H1 (cell line): ENCODE measurements around the gene ABCD2.

ENCODE experiments used
- ATF2 ChIP-seq: IDR thresholded peaks from 2 replicates; pipeline ENCODE4 v1.6.1; 2012; ENCODE audit warnings: low read length, inconsistent platforms
- CBX5 ChIP-seq: fragments of 300-800, 300-1000 bp; sonication (generic); IDR thresholded peaks from 2 replicates; pipeline ENCODE4 v1.7.1; 2016; ENCODE audit warnings: antibody characterized with exemption, low read length, low read depth
- CBX8 ChIP-seq: fragments of 300-800, 300-1000 bp; sonication (generic); IDR thresholded peaks from 2 replicates; pipeline ENCODE4 v1.7.1; 2016; ENCODE audit warnings: low read depth, low read length, borderline replicate concordance
- CTCF ChIP-seq, 3 experiments: IDR thresholded peaks; 1 replicate in 2 of 3; 2 replicates in 1 of 3; pipeline versions ENCODE4 v1.5.1 to v1.6.1; 2011; ENCODE audit warnings: low read length in 3 of 3, mild to moderate bottlenecking in 3 of 3, inconsistent platforms in 2 of 3, low read depth in 1 of 3, moderate library complexity in 1 of 3; ENCODE audit not compliant: insufficient read depth in 1 of 3; ENCODE audit errors: control extremely low read depth in 1 of 3
- EGR1 ChIP-seq: IDR thresholded peaks from 2 replicates; pipeline ENCODE4 v1.6.1; 2011; ENCODE audit warnings: low read depth, low read length, borderline replicate concordance
- JUN ChIP-seq: IDR thresholded peaks from 2 replicates; pipeline ENCODE4 v1.6.1; 2011; ENCODE audit warnings: low read depth, mild to moderate bottlenecking, improper control_type of control experiment, low read length
- NRF1 ChIP-seq: IDR thresholded peaks from 2 replicates; pipeline ENCODE4 v1.6.1; 2011; ENCODE audit warnings: mild to moderate bottlenecking, low read depth, low read length, improper control_type of control experiment
- POLR2A ChIP-seq, 2 experiments: IDR thresholded peaks; 1 replicate in 1 of 2; 2 replicates in 1 of 2; pipeline ENCODE4 v1.6.1; 2011; ENCODE audit warnings: low read depth in 2 of 2, low read length in 2 of 2, mild to moderate bottlenecking in 2 of 2; ENCODE audit errors: control extremely low read depth in 1 of 2
- SIN3A ChIP-seq, 2 experiments: IDR thresholded peaks in 1 of 2; conservative IDR thresholded peaks in 1 of 2; 2 replicates each; pipeline ENCODE4 v1.6.1; 2011 to 2012; ENCODE audit warnings: low read length in 2 of 2, improper control_type of control experiment in 1 of 2, low read depth in 1 of 2, mild to moderate bottlenecking in 1 of 2
- TAF1 ChIP-seq: IDR thresholded peaks from 2 replicates; pipeline ENCODE4 v1.6.1; 2011; ENCODE audit warnings: mild to moderate bottlenecking, low read depth, low read length
- TBP ChIP-seq: IDR thresholded peaks from 2 replicates; pipeline ENCODE4 v1.6.1; 2011; ENCODE audit warnings: low read depth, low read length, improper control_type of control experiment
- YY1 ChIP-seq: IDR thresholded peaks from 2 replicates; pipeline ENCODE4 v1.6.1; 2011; ENCODE audit warnings: low read depth, mild to moderate bottlenecking, low read length
- TF ChIP-seq, protein P1 (sequence below): IDR thresholded peaks from 2 replicates; pipeline ENCODE4 v1.6.1; 2011; ENCODE audit warnings: low read length, improper control_type of control experiment
- TF ChIP-seq, protein P2 (sequence below): IDR thresholded peaks from 2 replicates; pipeline ENCODE4 v1.6.1; 2012; ENCODE audit warnings: inconsistent platforms

DNA sequence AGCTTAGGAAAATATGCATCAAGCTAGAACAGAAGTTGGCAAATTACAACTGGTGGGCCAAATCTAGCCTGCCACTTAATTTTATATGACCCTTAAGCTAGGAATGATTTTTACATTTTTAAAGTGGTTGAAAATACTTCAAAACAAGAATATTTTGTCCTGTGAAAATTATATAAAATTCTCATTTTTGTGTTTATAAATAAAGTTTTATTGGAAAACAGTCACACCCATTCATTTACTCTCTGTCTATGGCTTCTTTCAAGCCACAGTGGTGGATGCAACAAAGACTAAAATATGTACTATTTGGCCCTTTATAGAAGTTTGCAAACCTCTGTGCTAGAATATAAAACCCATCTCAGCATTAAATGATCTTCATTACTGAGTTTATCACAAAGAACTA, 2.1 kb upstream of the ABCD2 start:
- TF ChIP-seq, protein P1, sequence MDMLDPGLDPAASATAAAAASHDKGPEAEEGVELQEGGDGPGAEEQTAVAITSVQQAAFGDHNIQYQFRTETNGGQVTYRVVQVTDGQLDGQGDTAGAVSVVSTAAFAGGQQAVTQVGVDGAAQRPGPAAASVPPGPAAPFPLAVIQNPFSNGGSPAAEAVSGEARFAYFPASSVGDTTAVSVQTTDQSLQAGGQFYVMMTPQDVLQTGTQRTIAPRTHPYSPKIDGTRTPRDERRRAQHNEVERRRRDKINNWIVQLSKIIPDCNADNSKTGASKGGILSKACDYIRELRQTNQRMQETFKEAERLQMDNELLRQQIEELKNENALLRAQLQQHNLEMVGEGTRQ = no peak
- TF ChIP-seq NRF1 (no peak), CTCF (IDR thresholded peaks at IDR 0.05; ENCODE audit: control extremely low read depth in 1 of 3, insufficient read depth in 1 of 3, low read depth in 1 of 3, low read length in 3 of 3) (no peak), TAF1 (no peak), CBX8 (no peak), ATF2 (no peak), EGR1 (no peak), JUN (no peak), CBX5 (no peak), TBP (no peak), YY1 (no peak), SIN3A (conservative IDR thresholded peaks at IDR 0.05 in 1 of 2, IDR thresholded peaks at IDR 0.05 in 1 of 2; ENCODE audit: low read depth in 1 of 2, low read length in 2 of 2) (no peak), POLR2A (IDR thresholded peaks at IDR 0.05; ENCODE audit: control extremely low read depth in 1 of 2, low read depth in 2 of 2, low read length in 2 of 2) (no peak)
- TF ChIP-seq, protein P2, sequence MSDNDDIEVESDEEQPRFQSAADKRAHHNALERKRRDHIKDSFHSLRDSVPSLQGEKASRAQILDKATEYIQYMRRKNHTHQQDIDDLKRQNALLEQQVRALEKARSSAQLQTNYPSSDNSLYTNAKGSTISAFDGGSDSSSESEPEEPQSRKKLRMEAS = no peak
